Hepatic stellate cell (primary cell): Measurements from ENCODE around the gene KAZN.

Source experiments
- DNase-seq: peaks from one replicate; pipeline ENCODE4 v3.0.0; 2011; ENCODE audit warnings: low spot score

Gene KAZN

DNA sequence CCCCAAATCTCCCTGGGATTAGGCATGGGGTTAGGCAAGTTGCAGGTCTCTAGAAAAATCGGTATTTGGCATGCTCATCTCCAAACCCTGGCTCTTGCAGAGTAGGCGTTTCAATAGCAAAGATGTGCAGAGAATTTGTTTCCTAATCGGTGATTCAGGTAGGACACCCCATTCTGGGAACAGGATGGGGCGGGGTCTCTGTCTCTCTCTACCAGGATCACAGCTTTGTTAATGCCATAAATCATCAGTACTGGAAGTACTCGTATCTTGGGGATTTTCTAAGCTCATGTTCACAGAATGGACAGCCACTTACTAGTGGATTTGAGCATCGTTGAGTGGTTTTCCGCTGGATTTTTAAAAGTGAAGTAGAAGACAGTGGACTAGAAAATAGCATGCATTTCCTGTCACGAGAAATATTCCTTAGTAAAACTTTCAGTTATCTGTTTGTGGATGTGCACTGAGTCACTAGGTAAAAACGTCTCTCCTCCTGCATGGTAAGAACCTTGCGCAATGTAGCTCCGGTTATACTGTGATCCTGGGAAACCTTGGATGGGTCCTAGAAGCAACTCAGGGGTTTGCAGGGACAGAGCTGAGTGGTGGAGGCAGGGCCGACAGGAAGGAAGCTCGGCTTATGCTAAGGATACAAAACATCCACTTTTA is 560.2 kb downstream of the KAZN start:
- peak; percentile 77 for DNase-seq

DNA sequence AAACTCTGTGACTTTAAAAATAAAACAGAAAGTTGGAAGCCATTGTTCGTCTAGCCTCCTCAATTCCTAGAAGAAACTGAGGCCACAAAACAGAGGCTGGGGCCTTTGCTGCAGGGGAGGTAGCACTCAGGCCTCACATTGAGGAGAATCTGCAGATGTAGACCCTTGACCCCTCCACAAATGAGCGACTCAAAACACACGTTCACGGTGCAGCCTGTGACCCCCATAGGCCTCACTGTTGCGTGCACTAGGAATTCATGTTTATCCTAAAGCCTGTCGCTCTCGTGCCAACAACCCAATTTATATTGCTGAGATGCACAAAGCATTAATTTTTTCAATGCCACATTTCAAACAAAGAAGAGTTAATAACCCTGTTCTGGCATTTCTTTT is 560.7 kb downstream of the KAZN start:
- no peak for DNase-seq

DNA sequence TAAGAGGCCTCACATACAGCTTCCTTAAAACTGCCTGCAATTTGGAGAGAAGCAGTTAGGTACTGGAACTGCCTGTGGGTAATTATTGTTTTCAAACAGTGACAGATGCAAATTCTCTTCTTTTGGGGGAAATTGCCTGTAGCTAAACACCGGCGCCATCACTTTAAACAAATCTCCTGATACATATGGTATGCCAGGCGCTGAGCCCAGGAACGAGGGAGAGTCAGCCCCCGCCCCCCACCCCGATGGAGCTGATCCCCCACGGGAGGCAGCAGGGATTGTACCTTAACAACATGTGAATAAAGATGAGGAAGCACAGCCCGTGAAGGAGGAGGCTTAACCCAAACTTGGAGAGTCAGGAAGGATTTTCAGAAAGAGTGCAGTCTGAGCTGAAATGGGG is 562.1 kb downstream of the KAZN start:
- DNase-seq: no peak

DNA sequence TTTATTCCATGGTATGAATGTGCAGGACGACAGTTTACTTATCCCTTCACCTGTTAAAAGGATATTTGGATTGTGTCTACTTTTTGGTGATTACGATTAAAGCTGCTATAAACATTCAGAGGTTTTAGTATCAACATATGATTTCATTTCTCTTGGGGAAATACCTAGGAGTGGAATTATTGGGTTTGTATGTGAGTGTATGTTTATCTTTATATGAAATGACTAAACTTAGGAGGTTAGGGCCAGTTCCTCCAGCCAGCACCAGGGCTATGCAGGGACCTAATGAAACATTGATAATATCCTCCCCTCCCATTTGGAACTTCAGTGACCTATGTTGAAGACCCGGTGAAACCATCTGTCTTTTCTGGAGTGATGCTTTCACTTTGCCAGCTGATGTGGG is 568.9 kb downstream of the KAZN start:
- no peak for DNase-seq
